CD14-positive monocyte (primary cell): ENCODE measurements around the gene TNFSF10. TPM values are rescaled to one million over a fixed set of nuclear protein-coding genes. Genes with fewer than 3 reads are reported as not detected.
A peak's percentile ranks its signal among the peaks of the same experiment; 100 is the strongest.

Source experiments
- DNase-seq, 3 donors: peaks; one replicate each; pipeline ENCODE4 v3.0.0-alpha.2; 2011 to 2022
- H2AFZ ChIP-seq: 2 replicates; pipeline ENCODE4 v1.6.0; 2012; ENCODE audit warnings: mild to moderate bottlenecking, low read depth, low read length, inconsistent platforms; ENCODE audit not compliant: insufficient read depth, poor library complexity, severe bottlenecking
- H3K27ac ChIP-seq, 2 donors: 1 replicate in 1 of 2; 2 replicates in 1 of 2; pipeline ENCODE4 v1.5.1; 2012 to 2013; ENCODE audit warnings: low read length in 2 of 2, control low read depth in 1 of 2, inconsistent platforms in 1 of 2, low read depth in 1 of 2, mild to moderate bottlenecking in 1 of 2
- H3K27me3 ChIP-seq, 2 donors: one replicate each; pipeline versions ENCODE4 v1.6.0 to v1.6.1; 2011 to 2013; ENCODE audit warnings: low read length in 2 of 2; ENCODE audit not compliant: control insufficient read depth in 2 of 2, insufficient read depth in 2 of 2
- H3K36me3 ChIP-seq, 2 donors: replicated peaks in 1 of 2; 1 replicate in 1 of 2; 2 replicates in 1 of 2; pipeline versions ENCODE4 v1.5.1 to v1.6.1; 2012 to 2013; ENCODE audit warnings: low read length in 2 of 2, control low read depth in 1 of 2, inconsistent platforms in 1 of 2, mild to moderate bottlenecking in 1 of 2; ENCODE audit not compliant: insufficient read depth in 2 of 2, control insufficient read depth in 1 of 2
- H3K4me1 ChIP-seq, 2 donors: 1 replicate in 1 of 2; 2 replicates in 1 of 2; pipeline versions ENCODE4 v1.5.1 to v1.6.1; 2012 to 2013; ENCODE audit warnings: low read length in 2 of 2, control low read depth in 1 of 2, inconsistent platforms in 1 of 2, mild to moderate bottlenecking in 1 of 2, moderate library complexity in 1 of 2; ENCODE audit not compliant: insufficient read depth in 2 of 2, control insufficient read depth in 1 of 2
- H3K4me2 ChIP-seq: replicated peaks from 2 replicates; pipeline ENCODE3; 2012; ENCODE audit warnings: low read length, moderate library complexity, mild to moderate bottlenecking; ENCODE audit not compliant: poor library complexity, severe bottlenecking; ENCODE audit errors: extremely low read depth
- H3K4me3 ChIP-seq, 3 experiments: fragments of 200-600 bp in 1 of 3; sonication (generic) in 1 of 3; replicated peaks in 1 of 3; 1 replicate in 2 of 3; 2 replicates in 1 of 3; pipeline ENCODE4 v1.5.1; 2011 to 2013; ENCODE audit warnings: low read length in 3 of 3, mild to moderate bottlenecking in 3 of 3, control low read depth in 2 of 3, low read depth in 2 of 3, inconsistent platforms in 1 of 3, moderate library complexity in 1 of 3
- H3K79me2 ChIP-seq: 2 replicates; pipeline ENCODE4 v1.6.0; 2012; ENCODE audit warnings: mild to moderate bottlenecking, control low read depth, inconsistent platforms, low read length, moderate library complexity; ENCODE audit not compliant: insufficient read depth
- H3K9ac ChIP-seq: 2 replicates; pipeline ENCODE4 v1.6.0; 2017; ENCODE audit warnings: low read length, mild to moderate bottlenecking; ENCODE audit not compliant: insufficient read depth, poor library complexity, severe bottlenecking
- H3K9me3 ChIP-seq, 2 donors: replicated peaks in 1 of 2; 1 replicate in 1 of 2; 2 replicates in 1 of 2; pipeline versions ENCODE4 v1.5.1 to v1.6.1; 2012 to 2013; ENCODE audit warnings: low read length in 2 of 2, control low read depth in 1 of 2; ENCODE audit not compliant: control insufficient read depth in 1 of 2, insufficient read depth in 1 of 2
- H4K20me1 ChIP-seq: 2 replicates; pipeline ENCODE4 v1.6.0; 2012; ENCODE audit warnings: mild to moderate bottlenecking, low read length, control low read depth, moderate library complexity; ENCODE audit not compliant: insufficient read depth
- H3K27ac Mint-ChIP-seq, 7 donors: one replicate each; pipeline ENCODE4 v1.8.0; 2020; ENCODE audit warnings: mild to moderate bottlenecking in 7 of 7, mixed read lengths in 7 of 7, moderate library complexity in 6 of 7, inconsistent platforms in 2 of 7
- H3K27me3 Mint-ChIP-seq, 3 donors: one replicate each; pipeline ENCODE4 v1.8.0; 2021 to 2022; ENCODE audit warnings: low read depth in 3 of 3, mild to moderate bottlenecking in 3 of 3, mixed read lengths in 3 of 3, moderate library complexity in 3 of 3, inconsistent platforms in 1 of 3
- H3K36me3 Mint-ChIP-seq, 2 donors: one replicate each; pipeline ENCODE4 v1.8.0; 2020; ENCODE audit warnings: mixed read lengths in 2 of 2, inconsistent platforms in 1 of 2, mild to moderate bottlenecking in 1 of 2
- H3K4me1 Mint-ChIP-seq: one replicate; pipeline ENCODE4 v1.8.0; 2020; ENCODE audit warnings: mild to moderate bottlenecking, mixed read lengths
- H3K4me3 Mint-ChIP-seq, 2 donors: one replicate each; pipeline ENCODE4 v1.8.0; 2020; ENCODE audit warnings: mild to moderate bottlenecking in 2 of 2, mixed read lengths in 2 of 2, moderate library complexity in 1 of 2
- H3K9me3 Mint-ChIP-seq, 7 donors: one replicate each; pipeline ENCODE4 v1.8.0; 2020 to 2022; ENCODE audit warnings: mixed read lengths in 7 of 7, mild to moderate bottlenecking in 6 of 7, moderate library complexity in 6 of 7, inconsistent platforms in 2 of 7
- CTCF ChIP-seq: fragments of 200-600 bp; IDR thresholded peaks from one replicate; pipeline ENCODE4 v1.8.0; 2022; ENCODE audit warnings: antibody characterized with exemption, mild to moderate bottlenecking
- WGBS: methylation state at CpG from one replicate; pipeline ENCODE4 v1.1.5; 2013; ENCODE audit warnings: missing lambda C conversion rate; ENCODE audit not compliant: insufficient coverage; 5-methylcytosine and 5-hydroxymethylcytosine counted together
- intact Hi-C, 2 donors: fragments of 100-400 bp; cut with micrococcal nuclease; formaldehyde crosslinking; loops; one replicate each; pipeline versions ENCODE4 v1.15.0 to v1.15.1; 2023
- polyA plus RNA-seq, 3 donors: library from polyadenylated mRNA; depleted of rRNA in 1 of 3; unstranded in 2 of 3; stranded (reverse) in 1 of 3; fragments of 300-500 nt in 2 of 3; fragments of >200 nt in 1 of 3; fragmentation: Illumina TruSeq in 2 of 3; gene quantifications; 1 replicate in 2 of 3; 2 replicates in 1 of 3; pipeline ENCODE4 v1.2.3, GENCODE V29; 2012 to 2021

The TNFSF10 gene
- polyA plus RNA-seq, 3 donors: 146 to 293 (median 264) TPM

GRCh38 chr3:172513488-172513887, 9.7 kb downstream of the TNFSF10 start:
- peaks cover 93% of the 10 kb centered on the region for H3K79me2 ChIP-seq
- no peaks in the 10 kb centered on the region for H3K9me3 ChIP-seq
- H3K4me2 ChIP-seq: peak overlapping the region; percentile 61
- Mint-ChIP-seq H3K27ac (peak overlapping the region; percentile 85 to 95 (median 90)), H3K9me3 (peaks cover 0 to 4% (median 0%) of the 10 kb centered on the region in 7 donors), H3K4me3 (peak overlapping the region; percentile 44 to 63), H3K4me1 (peaks cover 76% of the 10 kb centered on the region), H3K36me3 (peaks cover 91 to 93% of the 10 kb centered on the region in 2 donors), H3K27me3 (no peaks in the 10 kb centered on the region)
- H2AFZ ChIP-seq: no peak overlapping the region
- no peak for TF ChIP-seq CTCF
- DNase-seq: no peak
- H3K36me3 ChIP-seq: peaks cover 69 to 93% of the 10 kb centered on the region in 2 donors
- intact Hi-C loops: loop anchor here in 1 of 2 donors (10.0 kb wide), 1 partner anchor 51 kb away; no protein-coding TSS in a partner anchor
- H3K27ac ChIP-seq: peak overlapping the region; percentile 69 to 84
- H3K27me3 ChIP-seq: no peaks in the 10 kb centered on the region
- H3K4me1 ChIP-seq: peaks cover 77 to 79% of the 10 kb centered on the region in 2 donors
- no peak overlapping the region for H3K9ac ChIP-seq
- H3K4me3 ChIP-seq: peak overlapping the region in 1 of 3 experiments; percentile 60
- H4K20me1 ChIP-seq: peaks cover 97% of the 10 kb centered on the region
- no CpG with 5 or more reads among the region's 2 CpGs for WGBS

GRCh38 chr3:172511783-172512762, 11.2 kb downstream of the TNFSF10 start:
- Mint-ChIP-seq H3K27me3 (no peaks in the 10 kb centered on the region), H3K36me3 (peaks cover 92 to 94% of the 10 kb centered on the region in 2 donors), H3K4me3 (peak overlapping the region; percentile 25 to 52), H3K4me1 (peaks cover 63% of the 10 kb centered on the region), H3K9me3 (peaks cover 0 to 4% (median 0%) of the 10 kb centered on the region in 7 donors), H3K27ac (peak overlapping the region; percentile 80 to 96 (median 90))
- Histone ChIP-seq H3K27me3 (no peaks in the 10 kb centered on the region), H3K27ac (peak overlapping the region; percentile 58 to 84), H3K4me1 (peaks cover 64 to 65% of the 10 kb centered on the region in 2 donors), H4K20me1 (peaks cover 97% of the 10 kb centered on the region), H3K9ac (no peak overlapping the region), H3K9me3 (no peaks in the 10 kb centered on the region), H3K79me2 (peaks cover 92% of the 10 kb centered on the region), H2AFZ (no peak overlapping the region), H3K4me2 (peak overlapping the region; percentile 61), H3K4me3 (peak overlapping the region in 1 of 3 experiments; percentile 60), H3K36me3 (peaks cover 75 to 93% of the 10 kb centered on the region in 2 donors)
- peak; percentile 82 to 86 (median 84) for DNase-seq
- intact Hi-C loops: loop anchor here in 1 of 2 donors (10.0 kb wide), 1 partner anchor 53 kb away; no protein-coding TSS in a partner anchor
- WGBS: 20% methylated on average over 3 of the region's 7 CpGs
- TF ChIP-seq CTCF: no peak
